SK-N-SH treated with all-trans-retinoic acid at 6 μM for 48 hours (cell line): Measurements from ENCODE around the gene TSEN54.

Experiments
- ATAC-seq: fragments of 200-7000 bp; cut with Tn5 transposase; 3 replicates; pipeline ENCODE4 v1.9.1; 2020; ENCODE audit warnings: mild to moderate bottlenecking, moderate library complexity
- BACH2 ChIP-seq: fragments of 250-450 bp; sonication (Bioruptor Pico); IDR thresholded peaks from 2 replicates; pipeline ENCODE4 v1.9.0; 2021; ENCODE audit warnings: mild to moderate bottlenecking, borderline replicate concordance
- CSDC2 ChIP-seq: fragments of 250-450 bp; sonication (Bioruptor Pico); IDR thresholded peaks from 2 replicates; pipeline ENCODE4 v1.5.0; 2020; ENCODE audit warnings: mild to moderate bottlenecking, moderate library complexity
- GLIS3 ChIP-seq: fragments of 250-450 bp; sonication (Bioruptor Pico); IDR thresholded peaks from 2 replicates; pipeline ENCODE4 v1.5.0; 2020; ENCODE audit warnings: mild to moderate bottlenecking, moderate library complexity
- ISL1 ChIP-seq: fragments of 250-450 bp; sonication (Bioruptor Pico); IDR thresholded peaks from 2 replicates; pipeline ENCODE4 v2.1.2; 2022; ENCODE audit warnings: mild to moderate bottlenecking, moderate library complexity
- OSR1 ChIP-seq: fragments of 250-450 bp; sonication (Bioruptor Pico); IDR thresholded peaks from 2 replicates; pipeline ENCODE4 v1.8.0; 2022; ENCODE audit warnings: moderate library complexity, mild to moderate bottlenecking, inconsistent platforms
- PPARA ChIP-seq: fragments of 250-450 bp; sonication (Bioruptor Pico); IDR thresholded peaks from 2 replicates; pipeline ENCODE4 v1.5.0; 2020; ENCODE audit warnings: mild to moderate bottlenecking, borderline replicate concordance
- RARB ChIP-seq: fragments of 250-450 bp; sonication (Bioruptor Pico); IDR thresholded peaks from 2 replicates; pipeline ENCODE4 v1.8.0; 2021; ENCODE audit warnings: mild to moderate bottlenecking, moderate library complexity
- SNAI2 ChIP-seq: fragments of 250-450 bp; sonication (Bioruptor Pico); IDR thresholded peaks from 2 replicates; pipeline ENCODE4 v1.5.0; 2020; ENCODE audit warnings: mild to moderate bottlenecking, moderate library complexity
- TCF4 ChIP-seq: fragments of 250-450 bp; sonication (Bioruptor Pico); IDR thresholded peaks from 2 replicates; pipeline ENCODE4 v1.8.0; 2021; ENCODE audit warnings: mild to moderate bottlenecking, moderate library complexity, borderline replicate concordance
- TOX ChIP-seq: fragments of 250-450 bp; sonication (Bioruptor Pico); IDR thresholded peaks from 2 replicates; pipeline ENCODE4 v1.8.0; 2021; ENCODE audit warnings: mild to moderate bottlenecking, moderate library complexity, borderline replicate concordance
- ZFP3 ChIP-seq: fragments of 250-450 bp; sonication (Bioruptor Pico); IDR thresholded peaks from 2 replicates; pipeline ENCODE4 v1.5.0; 2020; ENCODE audit warnings: mild to moderate bottlenecking, moderate library complexity
- ZFP30 ChIP-seq: fragments of 450-650 bp; formaldehyde crosslinking; IDR thresholded peaks from 2 replicates; pipeline ENCODE4 v1.5.0; 2022; ENCODE audit warnings: mild to moderate bottlenecking, moderate library complexity
- ZNF565 ChIP-seq: fragments of 450-650 bp; formaldehyde crosslinking; conservative IDR thresholded peaks from 2 replicates; pipeline ENCODE4 v1.5.0; 2020; ENCODE audit warnings: low read depth, mild to moderate bottlenecking, moderate library complexity
- ZNF70 ChIP-seq: fragments of 450-650 bp; formaldehyde crosslinking; IDR thresholded peaks from 2 replicates; pipeline ENCODE4 v1.5.0; 2020; ENCODE audit warnings: mild to moderate bottlenecking, moderate library complexity
- ZNF8 ChIP-seq: fragments of 450-650 bp; formaldehyde crosslinking; IDR thresholded peaks from 2 replicates; pipeline ENCODE4 v1.5.0; 2020; ENCODE audit warnings: mild to moderate bottlenecking, moderate library complexity
- TF ChIP-seq, protein P1 (sequence below): fragments of 250-450 bp; sonication (Bioruptor Pico); IDR thresholded peaks from 2 replicates; pipeline ENCODE4 v1.8.0; 2020; ENCODE audit warnings: mild to moderate bottlenecking, moderate library complexity, borderline replicate concordance
- TF ChIP-seq, protein P2 (sequence below): fragments of 250-450 bp; sonication (Bioruptor Pico); IDR thresholded peaks from 2 replicates; pipeline ENCODE4 v1.5.0; 2020; ENCODE audit warnings: mild to moderate bottlenecking, moderate library complexity
- TF ChIP-seq, protein P3 (sequence below): fragments of 250-450 bp; sonication (Bioruptor Pico); IDR thresholded peaks from 2 replicates; pipeline ENCODE4 v1.8.0; 2021; ENCODE audit warnings: low read depth, mild to moderate bottlenecking, moderate library complexity, borderline replicate concordance
- TF ChIP-seq, protein P4 (sequence below): fragments of 250-450 bp; sonication (Bioruptor Pico); IDR thresholded peaks from 2 replicates; pipeline ENCODE4 v1.5.1; 2021; ENCODE audit warnings: mild to moderate bottlenecking, moderate library complexity

The TSEN54 gene

DNA sequence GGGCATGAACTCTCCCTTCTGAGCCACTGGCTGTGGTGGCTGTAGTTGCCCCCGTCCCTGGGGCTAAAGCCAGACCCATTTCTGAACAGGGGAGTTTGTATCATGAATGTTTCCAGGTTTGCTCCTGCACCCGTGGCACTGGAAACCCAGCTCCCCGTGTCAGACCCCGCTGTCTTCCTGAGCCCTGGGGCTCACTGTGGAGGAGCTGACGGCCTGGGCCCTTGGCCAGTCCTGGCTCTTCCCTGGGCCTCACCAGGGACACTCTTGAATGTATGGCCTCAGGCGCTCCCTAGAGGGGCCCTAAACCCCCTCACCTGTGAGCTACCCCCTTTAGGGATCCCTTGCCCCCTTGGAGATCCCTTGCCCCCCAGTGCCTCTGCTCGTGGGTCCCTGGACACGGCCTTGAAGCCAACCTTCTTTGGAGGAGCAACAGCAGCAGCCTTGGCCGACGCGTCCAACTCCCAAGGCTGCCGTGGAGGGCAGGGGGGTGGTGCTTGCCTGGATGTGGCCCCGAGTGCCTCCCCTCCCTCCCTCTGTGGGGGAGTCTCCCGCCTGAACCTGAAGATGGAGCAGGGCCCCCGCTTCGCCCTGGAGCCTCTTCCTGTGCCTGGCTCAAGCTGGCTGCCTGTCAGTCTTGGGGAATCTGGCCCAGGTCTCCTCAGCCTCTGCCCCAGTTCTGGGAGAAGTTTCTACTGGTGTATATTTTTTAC is 16.9 kb upstream of the TSEN54 start:
- ATAC-seq, result 0 out of 3 replicates have a peak, but pooled peaks have one; percentile 1
- TF ChIP-seq TCF4, result no peak
- TF ChIP-seq, protein P1, sequence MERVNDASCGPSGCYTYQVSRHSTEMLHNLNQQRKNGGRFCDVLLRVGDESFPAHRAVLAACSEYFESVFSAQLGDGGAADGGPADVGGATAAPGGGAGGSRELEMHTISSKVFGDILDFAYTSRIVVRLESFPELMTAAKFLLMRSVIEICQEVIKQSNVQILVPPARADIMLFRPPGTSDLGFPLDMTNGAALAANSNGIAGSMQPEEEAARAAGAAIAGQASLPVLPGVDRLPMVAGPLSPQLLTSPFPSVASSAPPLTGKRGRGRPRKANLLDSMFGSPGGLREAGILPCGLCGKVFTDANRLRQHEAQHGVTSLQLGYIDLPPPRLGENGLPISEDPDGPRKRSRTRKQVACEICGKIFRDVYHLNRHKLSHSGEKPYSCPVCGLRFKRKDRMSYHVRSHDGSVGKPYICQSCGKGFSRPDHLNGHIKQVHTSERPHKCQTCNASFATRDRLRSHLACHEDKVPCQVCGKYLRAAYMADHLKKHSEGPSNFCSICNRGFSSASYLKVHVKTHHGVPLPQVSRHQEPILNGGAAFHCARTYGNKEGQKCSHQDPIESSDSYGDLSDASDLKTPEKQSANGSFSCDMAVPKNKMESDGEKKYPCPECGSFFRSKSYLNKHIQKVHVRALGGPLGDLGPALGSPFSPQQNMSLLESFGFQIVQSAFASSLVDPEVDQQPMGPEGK (CRISPR knock-in tag), result no peak
- TF ChIP-seq, all 23 proteins: peak for 0

DNA sequence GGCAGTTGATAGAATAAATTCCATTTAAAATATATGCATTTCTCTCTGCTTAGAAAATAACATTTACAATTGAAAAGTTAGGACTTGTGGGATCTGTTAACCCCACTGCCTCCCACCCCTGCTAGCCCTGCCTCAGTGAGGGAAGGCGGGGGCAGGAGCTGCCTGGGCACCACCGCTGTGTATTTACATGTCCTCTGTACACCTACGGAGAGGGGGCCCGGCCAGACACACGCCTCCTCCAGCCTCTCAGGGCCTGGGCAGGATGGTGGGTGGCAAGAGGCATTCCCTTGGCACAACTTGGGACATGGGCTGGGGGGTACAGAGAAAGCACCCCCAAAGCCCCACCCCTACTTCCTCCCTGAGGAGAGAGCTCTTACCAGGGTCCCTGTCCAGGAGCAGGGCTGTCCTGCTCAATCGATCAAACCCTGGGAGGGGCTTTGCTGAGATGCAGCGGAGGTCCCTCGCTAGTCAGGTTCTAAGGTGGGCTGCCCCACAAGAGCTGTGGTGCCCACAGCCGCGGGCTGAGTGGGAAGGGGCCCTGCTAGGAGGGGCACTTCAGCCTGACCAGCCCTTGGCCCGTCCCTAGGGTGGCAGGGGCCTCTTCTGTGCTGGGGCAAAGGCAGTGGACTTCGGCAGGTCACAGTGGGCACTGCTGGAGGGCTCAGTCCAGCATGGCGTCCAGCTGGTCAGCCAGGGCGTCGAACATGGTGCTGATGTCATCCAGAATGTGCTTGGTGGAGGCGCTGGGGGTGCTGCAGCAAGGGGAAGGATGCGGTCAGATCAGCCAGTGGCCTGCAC is 15.7 kb upstream of the TSEN54 start:
- no peak for ATAC-seq
- TF ChIP-seq TCF4 (no peak), ZFP30 (no peak)
- TF ChIP-seq, all 23 proteins: peak for 0

DNA sequence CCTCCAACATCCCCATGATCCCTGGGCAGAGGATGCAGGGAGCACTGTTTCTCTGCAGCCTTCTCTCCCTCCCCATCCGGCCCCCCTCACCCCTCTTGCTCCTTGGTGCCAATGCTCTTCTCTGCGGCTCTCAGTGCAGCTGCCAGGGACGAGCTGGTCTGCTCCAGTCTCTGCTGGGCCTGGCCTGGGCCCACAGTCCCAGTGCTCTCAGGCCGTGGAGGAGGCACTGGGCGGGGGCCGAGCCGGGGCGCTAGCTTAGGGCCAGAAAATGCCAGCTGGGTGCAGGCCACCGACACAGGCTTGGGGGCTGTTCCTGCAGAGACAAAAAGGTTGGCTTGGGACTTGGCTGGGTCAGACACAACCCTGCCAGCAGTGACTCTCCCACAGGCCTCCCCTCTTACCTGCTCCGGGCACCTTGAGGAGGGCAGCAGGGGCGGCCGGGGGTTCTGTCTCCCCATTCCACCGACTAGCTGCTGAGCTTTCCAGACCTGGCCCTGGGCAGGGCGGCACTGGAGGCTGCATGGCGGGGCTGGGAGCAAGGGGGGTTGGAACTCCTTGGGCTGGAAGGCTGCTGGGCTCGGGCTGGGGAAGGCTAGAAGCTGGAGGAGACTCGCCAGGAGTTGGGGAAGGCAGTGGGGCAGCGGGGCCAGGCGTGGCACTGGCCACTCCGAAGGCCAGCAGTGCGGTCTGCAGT is 14.8 kb upstream of the TSEN54 start:
- no peak for ATAC-seq

More for the DNA sequence above, 14.8 kb upstream of the TSEN54 start:
- TF ChIP-seq, protein P2, sequence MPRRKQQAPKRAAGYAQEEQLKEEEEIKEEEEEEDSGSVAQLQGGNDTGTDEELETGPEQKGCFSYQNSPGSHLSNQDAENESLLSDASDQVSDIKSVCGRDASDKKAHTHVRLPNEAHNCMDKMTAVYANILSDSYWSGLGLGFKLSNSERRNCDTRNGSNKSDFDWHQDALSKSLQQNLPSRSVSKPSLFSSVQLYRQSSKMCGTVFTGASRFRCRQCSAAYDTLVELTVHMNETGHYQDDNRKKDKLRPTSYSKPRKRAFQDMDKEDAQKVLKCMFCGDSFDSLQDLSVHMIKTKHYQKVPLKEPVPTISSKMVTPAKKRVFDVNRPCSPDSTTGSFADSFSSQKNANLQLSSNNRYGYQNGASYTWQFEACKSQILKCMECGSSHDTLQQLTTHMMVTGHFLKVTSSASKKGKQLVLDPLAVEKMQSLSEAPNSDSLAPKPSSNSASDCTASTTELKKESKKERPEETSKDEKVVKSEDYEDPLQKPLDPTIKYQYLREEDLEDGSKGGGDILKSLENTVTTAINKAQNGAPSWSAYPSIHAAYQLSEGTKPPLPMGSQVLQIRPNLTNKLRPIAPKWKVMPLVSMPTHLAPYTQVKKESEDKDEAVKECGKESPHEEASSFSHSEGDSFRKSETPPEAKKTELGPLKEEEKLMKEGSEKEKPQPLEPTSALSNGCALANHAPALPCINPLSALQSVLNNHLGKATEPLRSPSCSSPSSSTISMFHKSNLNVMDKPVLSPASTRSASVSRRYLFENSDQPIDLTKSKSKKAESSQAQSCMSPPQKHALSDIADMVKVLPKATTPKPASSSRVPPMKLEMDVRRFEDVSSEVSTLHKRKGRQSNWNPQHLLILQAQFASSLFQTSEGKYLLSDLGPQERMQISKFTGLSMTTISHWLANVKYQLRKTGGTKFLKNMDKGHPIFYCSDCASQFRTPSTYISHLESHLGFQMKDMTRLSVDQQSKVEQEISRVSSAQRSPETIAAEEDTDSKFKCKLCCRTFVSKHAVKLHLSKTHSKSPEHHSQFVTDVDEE (CRISPR knock-in tag), result no peak
- TF ChIP-seq TOX (no peak), ZNF565 (no peak), ZNF8 (no peak), GLIS3 (CRISPR knock-in tag) (no peak), ZFP30 (no peak), RARB (CRISPR knock-in tag) (no peak), ZNF70 (CRISPR knock-in tag) (no peak), CSDC2 (CRISPR knock-in tag) (no peak), TCF4 (no peak), OSR1 (CRISPR knock-in tag) (no peak), ISL1 (CRISPR knock-in tag) (no peak), ZFP3 (no peak), SNAI2 (no peak), BACH2 (CRISPR knock-in tag) (no peak), PPARA (no peak)
- TF ChIP-seq, protein P3, sequence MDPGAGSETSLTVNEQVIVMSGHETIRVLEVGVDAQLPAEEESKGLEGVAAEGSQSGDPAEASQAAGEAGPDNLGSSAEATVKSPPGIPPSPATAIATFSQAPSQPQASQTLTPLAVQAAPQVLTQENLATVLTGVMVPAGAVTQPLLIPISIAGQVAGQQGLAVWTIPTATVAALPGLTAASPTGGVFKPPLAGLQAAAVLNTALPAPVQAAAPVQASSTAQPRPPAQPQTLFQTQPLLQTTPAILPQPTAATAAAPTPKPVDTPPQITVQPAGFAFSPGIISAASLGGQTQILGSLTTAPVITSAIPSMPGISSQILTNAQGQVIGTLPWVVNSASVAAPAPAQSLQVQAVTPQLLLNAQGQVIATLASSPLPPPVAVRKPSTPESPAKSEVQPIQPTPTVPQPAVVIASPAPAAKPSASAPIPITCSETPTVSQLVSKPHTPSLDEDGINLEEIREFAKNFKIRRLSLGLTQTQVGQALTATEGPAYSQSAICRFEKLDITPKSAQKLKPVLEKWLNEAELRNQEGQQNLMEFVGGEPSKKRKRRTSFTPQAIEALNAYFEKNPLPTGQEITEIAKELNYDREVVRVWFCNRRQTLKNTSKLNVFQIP (CRISPR knock-in tag), result no peak
- TF ChIP-seq, protein P1 (CRISPR knock-in tag), result no peak
- TF ChIP-seq, protein P4, sequence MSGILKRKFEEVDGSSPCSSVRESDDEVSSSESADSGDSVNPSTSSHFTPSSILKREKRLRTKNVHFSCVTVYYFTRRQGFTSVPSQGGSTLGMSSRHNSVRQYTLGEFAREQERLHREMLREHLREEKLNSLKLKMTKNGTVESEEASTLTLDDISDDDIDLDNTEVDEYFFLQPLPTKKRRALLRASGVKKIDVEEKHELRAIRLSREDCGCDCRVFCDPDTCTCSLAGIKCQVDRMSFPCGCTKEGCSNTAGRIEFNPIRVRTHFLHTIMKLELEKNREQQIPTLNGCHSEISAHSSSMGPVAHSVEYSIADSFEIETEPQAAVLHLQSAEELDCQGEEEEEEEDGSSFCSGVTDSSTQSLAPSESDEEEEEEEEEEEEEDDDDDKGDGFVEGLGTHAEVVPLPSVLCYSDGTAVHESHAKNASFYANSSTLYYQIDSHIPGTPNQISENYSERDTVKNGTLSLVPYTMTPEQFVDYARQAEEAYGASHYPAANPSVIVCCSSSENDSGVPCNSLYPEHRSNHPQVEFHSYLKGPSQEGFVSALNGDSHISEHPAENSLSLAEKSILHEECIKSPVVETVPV (CRISPR knock-in tag), result no peak
- TF ChIP-seq, all 23 proteins: peak for 0
